ENCODE results near the gene VPS18.

Gene VPS18

GRCh38 chr15:40918799-40919392 lies 24.6 kb downstream of the VPS18 start:
- Histone ChIP-seq H3K27ac (no peak overlapping the region), H3K9me3 (ENCODE audit: low read depth, low read length) (no peaks in the 10 kb centered on the region), H3K36me3 (ENCODE audit: insufficient read depth, low read length) (no peaks in the 10 kb centered on the region), H3K9ac (ENCODE audit: insufficient read length) (no peak overlapping the region), H3K4me3 (no peak overlapping the region)
- no peak for DNase-seq (ENCODE audit: low read depth, low spot score)
- no peak for TF ChIP-seq FOXP2 (optimal IDR thresholded peaks at IDR 0.05; ENCODE audit: control extremely low read depth, extremely low read length, insufficient read depth)
- no peak for TF ChIP-seq POLR2AphosphoS5 (IDR thresholded peaks at IDR 0.05; ENCODE audit: borderline replicate concordance, low read depth, low read length)
- TF ChIP-seq EZH2 (IDR thresholded peaks at IDR 0.05), result no peak

- no peak overlapping the region for H3K27ac ChIP-seq
- no peaks in the 10 kb centered on the region for H3K9me3 ChIP-seq (ENCODE audit: low read depth, low read length)
- no peak for DNase-seq (ENCODE audit: low read depth, low spot score)
- no peak overlapping the region for H3K4me3 ChIP-seq
- no peak overlapping the region for H3K9ac ChIP-seq (ENCODE audit: insufficient read length)
- no peaks in the 10 kb centered on the region for H3K36me3 ChIP-seq (ENCODE audit: insufficient read depth, low read length)
- TF ChIP-seq EZH2 (IDR thresholded peaks at IDR 0.05) (no peak), FOXP2 (optimal IDR thresholded peaks at IDR 0.05; ENCODE audit: control extremely low read depth, extremely low read length, insufficient read depth) (no peak), POLR2AphosphoS5 (IDR thresholded peaks at IDR 0.05; ENCODE audit: borderline replicate concordance, low read depth, low read length) (no peak)
Measured at GRCh38 chr15:40921949-40922607, 27.8 kb downstream of the VPS18 start.

GRCh38 chr15:40922608-40923005 lies 28.4 kb downstream of the VPS18 start:
- Histone ChIP-seq H3K9ac (ENCODE audit: insufficient read length) (no peak overlapping the region), H3K36me3 (ENCODE audit: insufficient read depth, low read length) (no peaks in the 10 kb centered on the region), H3K9me3 (ENCODE audit: low read depth, low read length) (no peaks in the 10 kb centered on the region), H3K27ac (no peak overlapping the region), H3K4me3 (no peak overlapping the region)
- DNase-seq (ENCODE audit: low read depth, low spot score), result no peak
- TF ChIP-seq FOXP2 (optimal IDR thresholded peaks at IDR 0.05; ENCODE audit: control extremely low read depth, extremely low read length, insufficient read depth) (no peak), EZH2 (IDR thresholded peaks at IDR 0.05) (no peak)

- H3K36me3 ChIP-seq (ENCODE audit: insufficient read depth, low read length), result no peaks in the 10 kb centered on the region
Measured at GRCh38 chr15:40923551-40923950, 29.3 kb downstream of the VPS18 start.

GRCh38 chr15:40925495-40925862 lies 31.2 kb downstream of the VPS18 start:
- no peak for TF ChIP-seq EZH2 (IDR thresholded peaks at IDR 0.05)
- no peak for TF ChIP-seq FOXP2 (optimal IDR thresholded peaks at IDR 0.05; ENCODE audit: control extremely low read depth, extremely low read length, insufficient read depth)
- no peak for TF ChIP-seq POLR2AphosphoS5 (IDR thresholded peaks at IDR 0.05; ENCODE audit: borderline replicate concordance, low read depth, low read length)
- H3K4me3 ChIP-seq, result peak overlapping the region; percentile 73

More at GRCh38 chr15:40923551-40923950, 29.3 kb downstream of the VPS18 start:
- Histone ChIP-seq H3K9ac (ENCODE audit: insufficient read length) (no peak overlapping the region), H3K4me3 (no peak overlapping the region), H3K27ac (no peak overlapping the region), H3K9me3 (ENCODE audit: low read depth, low read length) (no peaks in the 10 kb centered on the region)
- TF ChIP-seq FOXP2 (optimal IDR thresholded peaks at IDR 0.05; ENCODE audit: control extremely low read depth, extremely low read length, insufficient read depth), result no peak
- no peak for TF ChIP-seq POLR2AphosphoS5 (IDR thresholded peaks at IDR 0.05; ENCODE audit: borderline replicate concordance, low read depth, low read length)
- TF ChIP-seq EZH2 (IDR thresholded peaks at IDR 0.05), result no peak
- no peak for DNase-seq (ENCODE audit: low read depth, low spot score)

GRCh38 chr15:40925863-40926658 lies 31.8 kb downstream of the VPS18 start:
- DNase-seq (ENCODE audit: low read depth, low spot score), result no peak

More at GRCh38 chr15:40925495-40925862, 31.2 kb downstream of the VPS18 start:
- Histone ChIP-seq H3K27ac (no peak overlapping the region), H3K9me3 (ENCODE audit: low read depth, low read length) (no peaks in the 10 kb centered on the region), H3K36me3 (ENCODE audit: insufficient read depth, low read length) (no peaks in the 10 kb centered on the region), H3K9ac (ENCODE audit: insufficient read length) (peak overlapping the region; percentile 33)
- DNase-seq (ENCODE audit: low read depth, low spot score), result no peak

GRCh38 chr15:40926659-40927494 lies 32.6 kb downstream of the VPS18 start:
- no peak overlapping the region for H3K4me3 ChIP-seq
- no peak for DNase-seq (ENCODE audit: low read depth, low spot score)
- H3K9me3 ChIP-seq (ENCODE audit: low read depth, low read length), result no peaks in the 10 kb centered on the region
- no peaks in the 10 kb centered on the region for H3K36me3 ChIP-seq (ENCODE audit: insufficient read depth, low read length)
- TF ChIP-seq FOXP2 (optimal IDR thresholded peaks at IDR 0.05; ENCODE audit: control extremely low read depth, extremely low read length, insufficient read depth) (no peak), POLR2AphosphoS5 (IDR thresholded peaks at IDR 0.05; ENCODE audit: borderline replicate concordance, low read depth, low read length) (no peak), EZH2 (IDR thresholded peaks at IDR 0.05) (no peak)
- H3K27ac ChIP-seq, result no peak overlapping the region
- H3K9ac ChIP-seq (ENCODE audit: insufficient read length), result no peak overlapping the region

More at GRCh38 chr15:40925863-40926658, 31.8 kb downstream of the VPS18 start:
- Histone ChIP-seq H3K4me3 (peak overlapping the region; percentile 73), H3K9ac (ENCODE audit: insufficient read length) (peak overlapping the region; percentile 33), H3K9me3 (ENCODE audit: low read depth, low read length) (no peaks in the 10 kb centered on the region), H3K36me3 (ENCODE audit: insufficient read depth, low read length) (no peaks in the 10 kb centered on the region), H3K27ac (no peak overlapping the region)
- TF ChIP-seq POLR2AphosphoS5 (IDR thresholded peaks at IDR 0.05; ENCODE audit: borderline replicate concordance, low read depth, low read length) (peak; percentile 38; the same call in 1 of the 2 replicates), EZH2 (IDR thresholded peaks at IDR 0.05) (no peak)

- no peak for TF ChIP-seq EZH2 (IDR thresholded peaks at IDR 0.05)
- no peak for TF ChIP-seq POLR2AphosphoS5 (IDR thresholded peaks at IDR 0.05; ENCODE audit: borderline replicate concordance, low read depth, low read length)
- TF ChIP-seq FOXP2 (optimal IDR thresholded peaks at IDR 0.05; ENCODE audit: control extremely low read depth, extremely low read length, insufficient read depth), result no peak
- peak overlapping the region; percentile 76 for H3K4me3 ChIP-seq
- DNase-seq (ENCODE audit: low read depth, low spot score), result no peak
- H3K36me3 ChIP-seq (ENCODE audit: insufficient read depth, low read length), result no peaks in the 10 kb centered on the region
- H3K27ac ChIP-seq, result no peak overlapping the region
- no peaks in the 10 kb centered on the region for H3K9me3 ChIP-seq (ENCODE audit: low read depth, low read length)
- no peak overlapping the region for H3K9ac ChIP-seq (ENCODE audit: insufficient read length)
Measured at GRCh38 chr15:40927495-40927872, 33.2 kb downstream of the VPS18 start.

Measured in SK-N-MC (cell line).